Smooth muscle cell (in vitro differentiated cells): ENCODE measurements around the gene CRYBG3. TPM values are rescaled to one million over a fixed set of nuclear protein-coding genes. Genes with fewer than 3 reads are reported as not detected.

Experiments used
- DNase-seq: peaks from one replicate; lab custom pipeline; 2025; ENCODE audit not compliant: unreplicated experiment; lab: John Stamatoyannopoulos, UW
- H2AFZ ChIP-seq: fragments of 200-600 bp; sonication (generic); 2 replicates; pipeline ENCODE4 v1.6.0; 2016; ENCODE audit warnings: antibody characterized with exemption, low read depth, mild to moderate bottlenecking
- H3F3A ChIP-seq: fragments of 200-600 bp; sonication (generic); 2 replicates; pipeline ENCODE4 v1.6.0; 2017; ENCODE audit warnings: antibody characterized with exemption, low read depth
- H3K27ac ChIP-seq: fragments of 200-600 bp; sonication (generic); 2 replicates; pipeline ENCODE4 v1.5.1; 2016; ENCODE audit warnings: low read depth, mild to moderate bottlenecking
- H3K27me3 ChIP-seq: fragments of 200-600 bp; sonication (generic); 2 replicates; pipeline ENCODE4 v1.6.1; 2016; ENCODE audit warnings: low read depth, mild to moderate bottlenecking
- H3K36me3 ChIP-seq: fragments of 200-600 bp; sonication (generic); 2 replicates; pipeline ENCODE4 v1.5.1; 2016; ENCODE audit warnings: low read depth
- H3K4me1 ChIP-seq: fragments of 200-600 bp; sonication (generic); 2 replicates; pipeline ENCODE4 v1.5.1; 2016; ENCODE audit warnings: low read depth
- H3K4me2 ChIP-seq: fragments of 200-600 bp; sonication (generic); 2 replicates; pipeline ENCODE4 v1.6.0; 2016; ENCODE audit warnings: mild to moderate bottlenecking
- H3K4me3 ChIP-seq: fragments of 200-600 bp; sonication (generic); 2 replicates; pipeline ENCODE4 v1.5.1; 2016; ENCODE audit warnings: mild to moderate bottlenecking
- H3K79me2 ChIP-seq: fragments of 200-600 bp; sonication (generic); 2 replicates; pipeline ENCODE4 v1.6.0; 2016; ENCODE audit warnings: low read depth, mild to moderate bottlenecking
- H3K9ac ChIP-seq: fragments of 200-600 bp; sonication (generic); 2 replicates; pipeline ENCODE4 v1.6.0; 2016; ENCODE audit warnings: low read depth
- H3K9me3 ChIP-seq: fragments of 200-600 bp; sonication (generic); replicated peaks from 2 replicates; pipeline ENCODE4 v1.5.1; 2016; ENCODE audit warnings: low read depth
- H4K20me1 ChIP-seq: fragments of 200-600 bp; sonication (generic); 2 replicates; pipeline ENCODE4 v1.6.0; 2016; ENCODE audit warnings: low read depth
- WGBS: methylation state at CpG from one replicate; pipeline ENCODE4 v1.1.7; 2016; ENCODE audit warnings: low lambda C conversion rate; 5-methylcytosine and 5-hydroxymethylcytosine counted together
- polyA plus RNA-seq: library from polyadenylated mRNA; unstranded; fragments of >200 nt; fragmentation: Nextera tagmentation; extraction: Ambion mirVana; gene quantifications from 2 replicates; pipeline ENCODE4 v1.2.1, GENCODE V29; 2016
- total RNA-seq: library from RNA; depleted of rRNA; stranded (reverse); fragments of >200 nt; gene quantifications from 2 replicates; pipeline ENCODE4 v1.2.3, GENCODE V29; 2014
- TF ChIP-seq, protein P1 (sequence below): fragments of 200-600 bp; sonication (generic); IDR thresholded peaks from 2 replicates; pipeline ENCODE4 v1.5.1; 2017; ENCODE audit warnings: borderline replicate concordance, mild to moderate bottlenecking, antibody characterized with exemption; ENCODE audit not compliant: insufficient read depth, poor library complexity, severe bottlenecking

The CRYBG3 gene
- total and polyA plus RNA-seq, 2 experiments from 2014 or later = 1.5 to 17.0 TPM

- H4K20me1 ChIP-seq = no peaks in the 10 kb centered on the region
- TF ChIP-seq, protein P1, sequence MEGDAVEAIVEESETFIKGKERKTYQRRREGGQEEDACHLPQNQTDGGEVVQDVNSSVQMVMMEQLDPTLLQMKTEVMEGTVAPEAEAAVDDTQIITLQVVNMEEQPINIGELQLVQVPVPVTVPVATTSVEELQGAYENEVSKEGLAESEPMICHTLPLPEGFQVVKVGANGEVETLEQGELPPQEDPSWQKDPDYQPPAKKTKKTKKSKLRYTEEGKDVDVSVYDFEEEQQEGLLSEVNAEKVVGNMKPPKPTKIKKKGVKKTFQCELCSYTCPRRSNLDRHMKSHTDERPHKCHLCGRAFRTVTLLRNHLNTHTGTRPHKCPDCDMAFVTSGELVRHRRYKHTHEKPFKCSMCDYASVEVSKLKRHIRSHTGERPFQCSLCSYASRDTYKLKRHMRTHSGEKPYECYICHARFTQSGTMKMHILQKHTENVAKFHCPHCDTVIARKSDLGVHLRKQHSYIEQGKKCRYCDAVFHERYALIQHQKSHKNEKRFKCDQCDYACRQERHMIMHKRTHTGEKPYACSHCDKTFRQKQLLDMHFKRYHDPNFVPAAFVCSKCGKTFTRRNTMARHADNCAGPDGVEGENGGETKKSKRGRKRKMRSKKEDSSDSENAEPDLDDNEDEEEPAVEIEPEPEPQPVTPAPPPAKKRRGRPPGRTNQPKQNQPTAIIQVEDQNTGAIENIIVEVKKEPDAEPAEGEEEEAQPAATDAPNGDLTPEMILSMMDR = no peak
- peaks cover 3% of the 10 kb centered on the region for H3K4me1 ChIP-seq
- H3F3A ChIP-seq = peaks cover 10% of the 10 kb centered on the region
- no peaks in the 10 kb centered on the region for H3K79me2 ChIP-seq
- H3K4me3 ChIP-seq = no peak overlapping the region
- H3K36me3 ChIP-seq = no peaks in the 10 kb centered on the region
- DNase-seq = no peak
- no peaks in the 10 kb centered on the region for H3K9me3 ChIP-seq
- peak overlapping the region; percentile 22 for H3K4me2 ChIP-seq
- H3K27ac ChIP-seq = peak overlapping the region; percentile 85
- 57% methylated on average over 1 of the region's 1 CpG for WGBS
- H3K9ac ChIP-seq = peak overlapping the region; percentile 53
- H2AFZ ChIP-seq = no peak overlapping the region
- H3K27me3 ChIP-seq = no peaks in the 10 kb centered on the region
Measured at GRCh38 chr3:97872525-97873042, 50.8 kb downstream of the CRYBG3 start.

DNA sequence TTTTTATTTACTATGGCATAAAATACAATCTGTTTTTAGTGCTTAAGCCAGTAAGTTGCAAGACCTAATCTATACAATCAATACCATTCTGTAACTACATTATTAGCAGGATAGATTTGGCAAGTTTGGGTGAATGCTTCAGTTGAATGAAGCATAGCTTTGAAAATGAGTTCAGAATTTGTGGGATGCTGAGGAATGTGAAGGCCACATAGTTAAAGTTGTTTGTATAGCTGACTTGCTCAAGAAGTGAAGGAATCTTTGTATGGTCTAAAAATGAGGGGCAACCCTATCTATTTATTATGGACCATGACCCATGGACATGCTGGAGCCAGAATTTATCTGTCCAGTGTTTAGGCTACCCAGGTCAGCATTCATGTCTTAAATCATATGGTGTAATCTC, 58.5 kb downstream of the CRYBG3 start:
- DNase-seq = no peak
- no peak overlapping the region for H3K4me3 ChIP-seq
- H3K27ac ChIP-seq = no peak overlapping the region
- no peaks in the 10 kb centered on the region for H3K27me3 ChIP-seq
- H3K79me2 ChIP-seq = no peaks in the 10 kb centered on the region
- TF ChIP-seq, protein P1 = no peak
- H3K36me3 ChIP-seq = peaks cover 3% of the 10 kb centered on the region
- no peaks in the 10 kb centered on the region for H3K4me1 ChIP-seq
- H3K4me2 ChIP-seq = no peak overlapping the region
- H2AFZ ChIP-seq = no peak overlapping the region
- no peaks in the 10 kb centered on the region for H3F3A ChIP-seq
- H3K9ac ChIP-seq = no peak overlapping the region
- no peaks in the 10 kb centered on the region for H4K20me1 ChIP-seq
- no peaks in the 10 kb centered on the region for H3K9me3 ChIP-seq

- WGBS = 81% methylated on average over 5 of the region's 5 CpGs
- Histone ChIP-seq H3K9ac (no peak overlapping the region), H3K9me3 (no peaks in the 10 kb centered on the region), H3K4me3 (no peak overlapping the region), H3K4me2 (no peak overlapping the region), H3K27me3 (no peaks in the 10 kb centered on the region), H3K36me3 (peaks cover 3% of the 10 kb centered on the region), H4K20me1 (no peaks in the 10 kb centered on the region), H3K27ac (no peak overlapping the region), H3K4me1 (no peaks in the 10 kb centered on the region), H2AFZ (no peak overlapping the region), H3K79me2 (no peaks in the 10 kb centered on the region), H3F3A (no peaks in the 10 kb centered on the region)
- TF ChIP-seq, protein P1 = no peak
- no peak for DNase-seq
Measured at GRCh38 chr3:97882975-97883598, 61.3 kb downstream of the CRYBG3 start.

DNA sequence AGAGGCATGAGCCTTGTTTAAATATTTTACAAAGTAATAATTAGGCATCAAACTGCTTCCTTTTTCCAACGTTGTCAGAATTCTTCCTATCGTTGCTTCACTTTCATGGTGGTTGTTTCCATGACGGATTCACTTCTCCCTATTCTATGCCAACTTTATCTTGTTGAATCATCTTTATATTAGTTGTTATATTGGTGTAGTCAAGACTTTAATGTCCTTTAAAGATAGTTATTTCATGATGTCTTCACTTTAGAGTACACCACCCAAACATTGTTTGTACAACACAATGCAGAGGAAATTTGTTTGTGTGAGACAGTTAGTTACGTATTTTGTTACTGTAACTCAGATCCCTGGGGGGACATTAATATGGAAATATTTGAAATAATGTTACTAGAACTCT, 61.9 kb downstream of the CRYBG3 start:
- H3K27ac ChIP-seq = no peak overlapping the region
- H3K9ac ChIP-seq = no peak overlapping the region
- no peak for DNase-seq
- no peak overlapping the region for H2AFZ ChIP-seq
- no peaks in the 10 kb centered on the region for H3K9me3 ChIP-seq
- no peak overlapping the region for H3K4me3 ChIP-seq
- H3K36me3 ChIP-seq = peaks cover 8% of the 10 kb centered on the region
- H4K20me1 ChIP-seq = no peaks in the 10 kb centered on the region
- no peaks in the 10 kb centered on the region for H3K79me2 ChIP-seq
- 85% methylated on average over 4 of the region's 4 CpGs for WGBS
- H3K4me2 ChIP-seq = no peak overlapping the region
- TF ChIP-seq, protein P1 = no peak
- no peaks in the 10 kb centered on the region for H3K4me1 ChIP-seq
- no peaks in the 10 kb centered on the region for H3F3A ChIP-seq
- H3K27me3 ChIP-seq = no peaks in the 10 kb centered on the region
